SIG-M5 treated with dmso at 0.1 percent for 504 hours (cell line): Measurements from ENCODE around the gene PEAK1.

Source experiments
- DNase-seq: peaks from one replicate; lab custom pipeline; 2025; ENCODE audit not compliant: unreplicated experiment; lab: John Stamatoyannopoulos, UW

PEAK1 gene

GRCh38 chr15:77068633-77069032, 351.3 kb downstream of the PEAK1 start:
- DNase-seq = no peak

- DNase-seq = no peak
Measured at GRCh38 chr15:77067691-77068367, 352.1 kb downstream of the PEAK1 start.

GRCh38 chr15:77066971-77067690, 352.8 kb downstream of the PEAK1 start:
- peak; percentile 48 for DNase-seq

- no peak for DNase-seq
Measured at GRCh38 chr15:77064539-77065308, 355.2 kb downstream of the PEAK1 start.

GRCh38 chr15:77064063-77064462, 355.8 kb downstream of the PEAK1 start:
- no peak for DNase-seq

- DNase-seq = no peak
Measured at GRCh38 chr15:77063249-77063648, 356.7 kb downstream of the PEAK1 start.

- DNase-seq = no peak
Measured at GRCh38 chr15:77060546-77060945, 359.4 kb downstream of the PEAK1 start.

GRCh38 chr15:77059786-77060361, 360.0 kb downstream of the PEAK1 start:
- DNase-seq = no peak

GRCh38 chr15:77058468-77058867, 361.4 kb downstream of the PEAK1 start:
- no peak for DNase-seq

- no peak for DNase-seq
Measured at GRCh38 chr15:77057685-77058084, 362.2 kb downstream of the PEAK1 start.

- no peak for DNase-seq
Measured at GRCh38 chr15:77057072-77057471, 362.8 kb downstream of the PEAK1 start.

- no peak for DNase-seq
Measured at GRCh38 chr15:77053709-77054108, 366.2 kb downstream of the PEAK1 start.

- no peak for DNase-seq
Measured at GRCh38 chr15:77052556-77052955, 367.3 kb downstream of the PEAK1 start.
